NCI-H1694 (cell line): ENCODE data around the gene FKBP11.
"Not testable (repeated sequence)": the region's sequence is repeated elsewhere in the genome, so short reads cannot be mapped to it uniquely, and the experiment has no call there.

Source experiments
- DNase-seq: peaks from one replicate; lab custom pipeline; 2025; lab: John Stamatoyannopoulos, UW

The FKBP11 gene

DNA sequence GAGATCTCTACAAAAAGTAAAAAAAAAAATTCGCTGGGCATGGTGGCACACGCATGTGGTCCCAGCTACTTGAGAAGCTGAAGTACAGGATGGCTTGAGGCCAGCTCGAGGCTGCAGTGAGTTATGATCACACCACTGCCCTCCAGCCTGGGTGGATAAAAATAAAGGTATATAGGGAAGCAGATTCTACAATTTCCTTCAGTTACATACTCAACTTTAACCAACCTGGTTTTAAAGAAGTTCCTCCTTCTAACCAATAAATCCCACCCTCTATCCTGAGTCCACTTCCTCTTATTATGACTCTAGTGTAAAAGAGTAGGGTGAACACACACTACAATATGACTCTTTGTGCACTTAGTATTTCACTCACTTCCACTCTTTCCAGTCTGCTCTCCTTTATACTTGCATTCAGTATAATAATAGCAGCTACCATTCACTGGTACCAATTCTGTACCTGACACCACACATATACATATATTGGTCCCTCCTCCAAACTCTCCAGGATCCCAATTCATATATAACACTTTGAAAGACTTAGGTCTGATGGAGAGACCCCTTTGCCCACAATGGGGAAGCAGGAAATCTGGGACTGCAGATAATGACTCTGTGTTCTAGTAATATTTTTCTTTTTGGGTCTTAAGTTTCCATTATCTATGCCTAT, 29.7 kb upstream of the FKBP11 start:
- no peak for DNase-seq

DNA sequence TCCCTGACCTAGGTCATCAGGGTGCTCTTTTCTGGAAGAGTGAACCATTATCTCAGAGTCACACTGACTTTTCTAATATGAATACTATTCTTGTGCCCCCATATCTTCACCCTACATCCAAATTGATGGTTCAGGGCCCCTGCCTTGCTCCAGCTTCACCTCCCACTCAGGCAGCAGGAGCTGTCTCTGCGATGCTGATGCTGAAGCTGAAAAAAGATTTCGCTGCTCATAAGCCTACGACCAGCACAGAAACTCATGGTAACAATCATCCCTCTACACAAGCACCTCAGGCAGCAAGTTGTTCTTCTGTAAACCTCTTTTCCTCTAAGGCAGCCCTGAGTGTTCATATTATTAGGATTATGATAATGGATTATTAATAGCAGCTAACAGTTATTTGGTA, 28.8 kb upstream of the FKBP11 start:
- no peak for DNase-seq

DNA sequence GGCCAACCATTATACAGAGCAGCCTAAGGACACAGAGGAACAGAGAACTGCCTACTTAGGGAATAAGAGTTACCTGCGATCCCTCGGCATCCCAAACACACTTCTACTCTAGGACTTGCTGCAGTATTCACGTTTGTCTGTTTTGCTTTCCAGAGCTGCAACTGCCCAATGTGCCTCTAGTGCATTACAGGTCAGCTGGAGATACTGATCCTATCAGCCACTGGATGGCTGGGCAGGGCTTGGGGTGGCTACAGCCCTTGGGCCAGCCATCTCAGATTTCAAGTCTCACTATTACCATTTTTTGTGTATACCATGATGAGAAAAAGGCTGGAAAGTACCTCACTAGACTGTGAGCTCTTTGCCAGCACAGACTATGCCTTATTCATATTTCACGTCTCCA, 27.4 kb upstream of the FKBP11 start:
- DNase-seq, result no peak

DNA sequence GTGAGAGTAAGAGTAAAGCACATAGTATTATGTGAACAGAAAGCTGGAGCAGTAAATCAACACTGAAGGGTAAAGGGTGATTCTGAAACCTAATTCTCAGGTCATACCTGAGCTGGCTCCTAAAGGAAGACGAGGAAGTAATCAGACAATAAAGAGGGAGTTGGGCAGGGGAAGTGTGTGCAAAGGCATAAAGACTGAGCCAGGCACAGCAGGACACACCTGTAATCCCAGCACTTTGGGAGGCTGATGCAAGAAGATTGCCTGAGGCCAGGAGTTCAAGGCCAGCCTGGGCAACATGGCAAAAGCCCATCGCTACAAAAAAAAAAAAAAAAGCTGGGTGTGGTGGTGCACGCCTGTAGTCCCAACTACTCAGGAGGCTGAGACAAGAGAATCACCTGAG, 22.4 kb upstream of the FKBP11 start:
- DNase-seq, result no peak

DNA sequence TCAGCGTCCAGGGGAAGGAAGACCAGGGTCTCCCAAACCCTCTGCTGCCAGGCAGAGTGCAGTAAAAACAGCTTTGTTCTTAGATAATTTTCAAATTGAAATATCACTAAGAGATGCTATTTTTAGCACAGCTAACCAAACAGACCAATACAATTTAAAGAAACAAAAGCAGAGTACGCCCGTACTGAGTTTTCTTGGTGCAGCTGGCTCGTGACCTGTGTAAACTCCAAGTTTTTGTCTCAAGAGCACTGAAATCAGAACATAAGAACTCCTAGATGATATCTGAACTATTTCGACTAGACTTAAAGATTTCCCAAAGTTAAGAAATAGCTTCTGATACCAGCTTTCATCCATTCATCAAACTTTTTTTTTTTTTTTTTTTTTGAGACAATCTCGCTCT, 21.7 kb upstream of the FKBP11 start:
- DNase-seq, result no peak

DNA sequence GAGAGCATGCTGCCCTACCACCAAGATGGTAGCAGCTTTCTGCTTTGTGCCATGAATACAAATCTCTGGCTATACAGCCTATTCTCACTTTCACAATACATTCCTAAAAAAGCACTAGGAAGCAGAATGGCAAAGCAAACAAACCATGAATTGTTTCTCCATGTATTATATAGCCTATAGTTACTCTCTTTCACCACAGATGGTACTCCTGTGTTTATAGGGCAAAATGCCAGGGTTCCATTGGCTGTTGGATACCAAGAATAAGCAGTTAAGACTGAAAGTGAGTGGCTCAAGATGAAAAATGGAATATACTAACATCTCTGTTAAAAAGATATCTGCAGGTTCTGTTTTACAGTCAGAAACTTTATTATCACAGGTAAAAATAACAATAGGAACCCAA, 20.9 kb upstream of the FKBP11 start:
- peak; percentile 70 for DNase-seq

DNA sequence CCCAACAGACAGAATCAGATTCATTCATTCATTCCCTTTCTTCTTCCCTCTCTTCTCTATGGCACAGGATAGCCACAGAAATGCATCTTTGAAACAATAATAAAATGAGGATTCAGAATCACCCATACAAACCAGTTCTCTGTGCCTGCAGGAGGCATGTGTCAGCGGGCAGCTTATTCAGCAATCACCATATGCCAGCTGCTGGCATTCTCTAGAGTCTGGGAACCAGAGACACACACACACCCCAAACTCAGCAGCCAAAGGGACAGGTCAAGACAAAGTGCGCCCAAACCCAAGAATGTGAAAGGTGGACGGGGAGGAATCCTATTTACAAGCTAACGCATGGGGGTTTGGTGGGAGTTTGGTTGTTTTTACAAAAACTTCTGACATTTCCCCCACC, 17.9 kb upstream of the FKBP11 start:
- no peak for DNase-seq

DNA sequence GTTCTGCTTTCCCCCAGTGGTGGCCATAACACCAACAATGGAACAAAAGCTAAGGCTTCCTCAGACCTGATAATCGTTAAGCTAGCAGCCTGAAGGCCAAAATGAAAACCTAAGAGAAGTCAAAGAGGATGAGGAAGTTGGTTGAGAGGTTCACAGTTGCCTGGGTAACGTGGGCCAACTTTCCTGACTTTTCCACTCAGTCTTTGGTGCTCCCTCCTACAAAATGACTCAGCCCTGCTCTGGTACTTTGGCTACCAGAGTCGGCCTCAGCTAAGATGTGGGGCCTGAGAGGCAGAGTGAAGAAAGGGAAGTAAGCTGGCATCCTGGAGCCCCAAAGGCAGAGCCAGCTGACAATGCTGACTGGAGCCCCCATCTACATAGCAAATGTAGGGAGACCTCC, 14.9 kb upstream of the FKBP11 start:
- no peak for DNase-seq

DNA sequence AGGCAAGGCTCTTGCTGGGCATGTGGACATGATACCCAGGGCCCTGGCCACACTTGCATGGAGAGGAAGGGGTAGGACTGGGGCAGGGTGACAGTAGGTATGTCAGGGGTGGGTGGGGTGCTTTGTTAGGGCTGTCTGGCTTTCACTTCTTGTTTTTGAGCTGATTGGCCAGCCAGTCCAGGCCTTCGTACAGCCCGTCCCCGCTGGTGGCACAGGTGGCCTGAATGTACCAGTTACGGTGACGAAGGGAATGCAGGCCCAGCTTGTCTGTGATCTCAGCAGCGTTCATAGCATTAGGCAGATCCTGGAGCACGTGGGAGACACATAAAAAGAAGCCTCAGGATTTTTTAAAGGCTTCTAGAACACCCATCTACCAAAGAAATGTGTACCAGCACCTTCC, 13.5 kb upstream of the FKBP11 start:
- DNase-seq, result no peak

DNA sequence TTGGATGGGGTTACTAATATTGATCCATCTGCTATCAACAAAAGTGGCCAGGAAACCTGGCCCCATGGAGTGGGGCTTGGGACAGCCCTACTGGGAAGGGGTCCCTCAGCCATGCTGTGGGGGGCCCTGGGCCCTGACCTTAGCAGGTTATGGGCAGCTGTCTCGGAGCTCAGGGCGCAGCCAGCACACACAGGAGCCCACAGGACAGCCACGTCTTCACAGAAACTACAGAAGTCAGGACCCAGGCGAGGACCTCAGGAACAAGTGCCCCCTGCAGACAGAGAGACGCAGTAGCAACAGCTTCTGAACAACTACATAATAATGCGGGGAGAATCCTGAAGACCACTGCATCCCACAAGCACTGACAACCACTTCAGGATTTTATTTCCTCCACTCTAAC, 11.9 kb upstream of the FKBP11 start:
- no peak for DNase-seq

DNA sequence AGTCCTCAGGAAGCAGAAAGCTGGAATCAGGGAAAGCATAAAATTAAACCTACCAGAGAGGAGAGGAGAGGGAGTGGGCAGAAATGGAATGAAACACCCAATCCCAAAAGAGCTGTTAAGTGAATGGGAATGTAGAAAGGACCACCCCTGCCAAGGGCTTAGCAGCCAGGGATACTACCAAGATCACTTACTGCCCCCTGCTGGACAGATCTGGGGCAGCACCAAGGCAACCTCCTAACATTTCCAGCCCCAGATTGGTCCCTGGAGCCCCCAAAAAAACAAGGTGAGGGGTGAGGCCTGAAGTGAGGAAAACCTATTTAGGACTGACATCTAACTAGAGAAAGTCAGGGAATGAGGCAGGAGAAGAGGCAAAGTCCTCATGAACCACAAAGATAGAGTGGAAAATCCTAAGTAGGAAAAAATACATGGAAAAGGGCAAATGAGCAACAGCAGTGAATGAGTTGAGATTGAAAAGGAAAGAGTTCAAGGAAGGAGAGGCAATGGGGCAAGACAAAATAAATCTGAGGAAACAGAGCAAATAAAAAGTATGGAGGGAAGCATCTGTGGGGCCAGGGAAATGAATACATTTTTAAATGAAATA, 11.2 kb upstream of the FKBP11 start:
- DNase-seq, result peak; percentile 72

DNA sequence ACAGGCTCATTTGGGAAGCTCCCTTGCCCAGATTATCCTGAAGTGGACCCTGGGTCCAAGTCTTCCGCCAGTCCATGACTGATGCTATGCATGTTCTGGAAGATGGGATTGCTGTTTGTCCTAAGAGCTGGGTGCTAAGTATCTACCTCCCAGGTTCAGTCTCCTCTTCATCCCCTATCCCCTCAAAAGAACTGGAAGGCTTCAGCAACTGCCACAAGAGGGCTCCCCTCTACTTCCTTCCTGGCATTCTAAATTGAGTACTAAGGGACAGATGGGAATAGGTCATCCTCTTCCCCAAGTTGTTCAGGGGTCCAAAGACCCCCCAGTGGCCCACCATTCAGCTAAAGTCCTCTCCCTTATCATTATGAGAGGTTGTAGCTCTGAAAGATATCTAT, 9.0 kb upstream of the FKBP11 start:
- DNase-seq, result no peak

DNA sequence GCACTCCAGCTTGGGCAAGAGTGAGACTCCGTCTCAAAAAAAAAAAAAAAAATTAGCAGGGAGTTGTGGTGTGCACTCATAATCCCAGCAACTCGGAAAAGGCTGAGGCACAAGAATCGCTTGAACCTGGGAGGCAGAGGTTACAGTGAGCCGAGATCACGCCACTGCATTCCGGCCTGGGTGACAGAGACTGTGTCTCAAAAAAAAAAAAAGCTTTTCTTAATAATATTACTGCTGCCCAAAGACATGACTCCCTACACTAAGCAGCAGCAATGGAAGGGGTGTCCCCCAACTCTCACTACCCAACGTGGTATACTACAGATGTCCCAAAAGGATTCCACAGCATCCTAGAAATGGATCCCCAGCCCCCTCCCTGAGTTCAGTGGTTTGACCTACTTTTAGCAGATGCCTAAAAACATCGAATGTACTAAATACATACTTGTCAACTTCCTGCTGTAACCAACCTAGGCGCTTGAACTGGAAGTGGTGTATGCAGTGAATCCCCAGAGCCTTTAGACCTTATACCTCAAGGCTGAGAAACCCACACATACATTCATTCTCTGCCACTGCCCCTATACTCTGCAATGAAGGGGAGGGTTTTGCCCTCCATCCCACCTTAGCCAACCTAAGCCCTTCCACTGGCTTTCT, 8.5 kb upstream of the FKBP11 start:
- DNase-seq, result no peak

DNA sequence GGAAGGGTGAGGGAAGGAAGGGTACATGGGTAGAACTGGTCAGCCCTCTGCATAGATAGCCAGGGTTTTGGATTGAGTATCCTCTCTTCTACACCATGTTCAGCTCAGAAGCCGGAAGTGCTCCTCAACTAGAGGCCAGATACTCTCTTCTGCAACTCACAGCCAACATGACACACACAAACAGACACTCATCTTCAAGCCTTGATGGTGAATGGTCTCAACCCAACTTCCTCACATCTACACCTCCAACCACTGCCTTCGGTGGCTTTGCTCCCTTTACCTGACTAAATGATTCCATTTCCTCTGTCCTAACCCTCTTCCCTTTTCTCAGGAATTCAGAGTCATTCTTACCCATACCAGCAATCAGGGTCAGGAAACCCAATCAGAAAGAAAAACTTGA, 7.6 kb upstream of the FKBP11 start:
- DNase-seq, result no peak

DNA sequence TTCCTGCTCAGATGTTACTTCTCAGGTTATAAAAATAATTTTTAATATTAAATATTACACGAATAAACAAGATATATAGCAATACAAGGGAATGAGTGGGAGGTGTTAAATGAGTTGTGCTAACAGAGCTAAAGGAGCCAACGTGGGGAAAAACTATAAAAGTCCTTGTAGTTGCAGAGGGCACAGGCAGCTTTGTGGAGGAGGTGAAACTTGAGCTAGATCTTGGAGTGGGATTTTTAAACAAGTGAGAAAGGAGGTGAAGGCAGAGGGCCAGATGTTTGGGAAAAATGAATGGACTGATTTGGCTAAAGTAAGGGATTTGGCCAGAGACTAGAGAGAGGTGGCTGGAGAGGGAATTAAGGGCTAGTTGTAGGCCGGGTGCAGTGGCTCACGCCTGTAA, 5.2 kb upstream of the FKBP11 start:
- no peak for DNase-seq

DNA sequence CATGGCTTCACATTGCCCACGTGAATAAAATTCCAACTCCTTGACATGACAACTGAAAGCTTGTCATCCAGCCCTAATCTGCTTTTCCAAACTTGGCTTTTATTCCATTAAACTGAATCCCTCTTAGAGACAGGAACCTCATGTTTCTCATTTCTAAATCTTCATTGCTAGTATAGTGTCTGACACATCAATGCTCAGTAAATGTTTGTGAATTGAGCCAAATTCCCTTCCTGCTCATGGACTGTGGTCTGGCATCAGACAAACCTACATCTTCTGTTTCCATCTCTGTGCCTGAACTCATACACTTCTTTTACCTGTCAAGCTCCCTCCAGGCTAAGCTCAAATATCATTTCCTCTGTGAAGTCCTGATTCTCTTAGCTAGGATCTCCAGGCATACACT, 4.3 kb upstream of the FKBP11 start:
- DNase-seq, result no peak

DNA sequence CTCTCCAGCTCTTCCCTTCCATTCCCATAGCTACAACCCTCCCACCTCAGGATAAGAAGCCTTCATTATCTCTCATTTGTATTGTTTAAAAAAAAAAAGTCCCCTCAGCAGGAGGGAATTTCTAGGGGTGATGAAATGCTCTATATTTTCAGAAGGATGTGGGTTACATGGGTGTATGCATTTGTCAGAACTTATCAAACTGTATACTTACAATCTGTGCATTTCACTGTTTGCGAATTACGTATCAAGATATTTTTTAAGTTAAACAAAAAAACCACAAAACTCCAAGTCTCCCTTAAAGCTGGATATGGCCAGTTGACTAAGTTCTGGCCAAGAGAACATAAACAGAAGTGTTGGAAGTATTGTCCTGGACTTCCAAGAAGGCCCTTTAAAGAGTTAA, 2.0 kb upstream of the FKBP11 start:
- DNase-seq, result no peak

DNA sequence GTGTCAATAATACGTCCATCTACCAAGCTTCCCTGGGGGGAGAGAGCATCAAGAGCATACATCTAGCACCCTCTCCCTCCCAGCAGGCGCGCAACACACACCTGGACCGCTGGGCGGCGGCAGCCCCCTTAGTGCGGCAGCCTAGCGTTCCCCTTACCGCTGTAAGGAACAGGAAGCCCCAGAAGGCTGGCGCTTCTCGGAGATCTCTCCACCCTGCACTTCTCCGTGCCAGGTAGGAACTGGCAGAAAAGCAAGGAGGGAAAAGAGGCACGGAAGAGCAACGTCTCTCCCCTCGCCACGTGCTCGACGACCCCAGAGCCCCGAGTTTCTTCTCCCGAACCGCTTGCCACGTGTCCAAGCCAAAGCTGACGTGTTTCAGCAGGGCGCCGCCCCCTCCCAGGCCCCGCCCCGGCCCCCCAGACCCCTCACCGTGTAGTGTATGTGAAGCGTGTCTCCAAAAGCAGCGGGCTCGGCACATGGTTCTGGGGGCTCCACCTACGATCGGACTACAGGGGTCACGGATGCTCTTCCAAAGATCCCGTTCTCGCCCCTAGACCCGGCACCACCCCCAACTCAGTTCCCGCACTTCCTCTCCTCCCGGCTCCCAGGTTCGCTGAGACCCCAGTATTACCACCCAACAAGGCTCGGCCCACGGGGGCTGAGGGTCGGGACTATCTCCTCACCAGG, 532 bp downstream of the FKBP11 start:
- no peak for DNase-seq

DNA sequence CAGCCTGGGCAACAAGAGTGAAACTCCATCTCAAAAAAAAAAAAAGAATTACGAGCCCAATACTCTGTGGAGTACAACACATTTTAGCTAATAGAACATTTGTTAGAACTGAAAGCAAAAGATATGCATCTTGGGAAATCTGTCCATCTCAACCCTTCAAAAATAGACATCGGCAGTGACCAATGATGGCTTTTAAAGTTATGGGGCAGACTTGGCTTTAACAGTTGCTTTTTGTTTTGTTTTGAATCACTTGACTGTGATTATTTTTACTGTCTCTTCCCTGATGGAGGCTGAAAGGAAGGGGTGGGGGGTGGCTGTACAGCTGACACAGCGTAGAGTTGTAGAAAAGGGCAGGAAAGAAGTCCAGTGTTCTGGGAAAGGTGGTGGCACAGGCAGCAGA, 2.2 kb downstream of the FKBP11 start:
- no peak for DNase-seq

DNA sequence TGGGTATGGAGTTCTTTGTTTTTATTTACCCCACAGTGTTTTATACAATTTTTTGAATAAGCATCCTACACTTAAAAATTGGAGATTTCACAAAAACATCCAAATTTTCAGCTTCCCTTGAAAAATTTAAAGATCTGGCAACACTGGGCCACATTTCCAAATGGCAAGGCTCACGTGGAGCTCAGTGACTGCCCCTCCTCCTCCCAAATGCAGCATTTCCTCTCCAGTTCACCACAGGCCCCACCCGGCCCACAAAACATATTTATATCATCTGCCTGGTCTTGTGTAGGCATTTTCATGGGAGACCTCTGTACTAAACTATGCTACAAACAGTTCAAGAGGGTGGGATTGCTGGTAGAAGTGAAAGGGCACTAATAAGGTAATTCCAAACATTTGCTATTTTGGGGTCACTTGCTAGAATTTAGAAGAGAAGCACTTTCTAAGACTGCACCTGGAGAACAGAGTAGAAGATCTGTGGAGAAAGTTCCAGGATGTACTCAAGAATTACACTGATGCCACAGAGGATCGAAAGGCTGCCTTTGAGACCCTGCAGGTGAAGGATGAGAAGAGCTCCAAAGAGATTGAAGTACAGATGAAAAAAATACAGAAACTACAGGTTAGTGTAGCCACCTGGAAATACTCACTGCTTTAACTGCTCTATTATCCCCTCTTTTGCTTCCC, 7.3 kb downstream of the FKBP11 start:
- no peak for DNase-seq

DNA sequence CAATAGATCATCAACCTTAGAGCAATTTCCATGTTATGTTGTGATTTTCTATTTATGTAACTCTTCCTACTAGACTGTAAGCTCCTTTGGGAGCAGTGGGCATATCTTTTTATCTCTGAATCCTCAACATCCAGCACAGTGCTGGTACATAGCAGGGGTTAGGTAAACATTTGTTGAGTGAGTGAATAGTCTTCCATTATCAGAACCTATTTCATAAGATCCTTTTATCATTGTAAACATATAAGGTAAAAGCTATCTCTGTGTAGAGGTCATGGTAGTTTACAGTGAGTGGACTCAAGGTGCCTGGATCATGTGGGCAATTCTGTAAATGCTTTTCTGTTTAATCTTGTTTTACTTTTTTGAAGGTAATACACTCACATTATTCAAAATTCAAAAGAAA, 15.1 kb downstream of the FKBP11 start:
- DNase-seq, result no peak

DNA sequence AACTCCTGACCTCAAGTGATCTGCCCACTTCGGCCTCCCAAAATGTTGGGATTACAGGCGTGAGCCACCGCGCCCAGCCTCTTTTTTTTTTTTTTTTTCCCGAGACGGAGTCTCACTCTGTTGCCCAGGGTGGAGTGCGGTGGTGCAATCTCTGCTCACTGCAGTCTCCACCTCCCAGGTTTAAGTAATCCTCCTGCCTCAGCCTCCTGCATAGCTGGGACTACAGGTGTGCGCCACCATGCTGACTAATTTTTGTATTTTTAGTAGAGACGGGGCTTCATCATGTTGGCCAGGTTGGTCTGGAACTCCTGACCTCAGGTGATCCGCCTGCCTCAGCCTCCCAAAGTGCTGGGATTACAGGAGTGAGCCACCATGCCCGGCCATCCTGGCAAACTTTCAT, 15.6 kb downstream of the FKBP11 start:
- DNase-seq, result not testable (repeated sequence)

DNA sequence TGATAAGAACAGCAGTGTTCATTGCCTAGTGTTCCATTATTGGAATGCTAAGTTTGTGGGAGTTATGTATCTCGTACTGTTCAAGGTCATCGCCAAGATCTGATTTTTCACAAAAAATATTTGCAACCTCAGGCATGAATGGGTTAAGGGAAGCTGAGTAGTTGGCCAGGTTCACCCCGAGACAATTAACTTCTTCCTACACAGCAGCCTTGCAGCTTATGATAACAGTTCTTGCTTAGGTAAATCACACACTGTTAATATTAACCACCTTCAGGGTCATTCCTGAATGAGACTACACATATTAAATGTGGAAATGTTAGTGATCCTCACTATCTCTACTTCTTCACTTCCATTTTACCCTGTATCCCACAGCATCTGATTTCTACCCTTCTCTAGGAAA, 18.0 kb downstream of the FKBP11 start:
- no peak for DNase-seq
